Kasumi-1 (cell line): ENCODE data around the gene POC1B.
A peak's percentile ranks its signal among the peaks of the same experiment; 100 is the strongest.
"Not testable (repeated sequence)": the region's sequence is repeated elsewhere in the genome, so short reads cannot be mapped to it uniquely, and the experiment has no call there.

Source experiments
- DNase-seq, 2 experiments: peaks; one replicate each; lab custom pipeline; 2025; lab: John Stamatoyannopoulos, UW

Gene POC1B

GRCh38 chr12:89464974-89465592, 60.8 kb downstream of the POC1B start:
- DNase-seq: no peak

GRCh38 chr12:89461649-89462612, 63.9 kb downstream of the POC1B start:
- peak; percentile 87 to 94 for DNase-seq

GRCh38 chr12:89461190-89461589, 64.7 kb downstream of the POC1B start:
- no peak for DNase-seq

- not testable (repeated sequence) for DNase-seq
Measured at GRCh38 chr12:89459279-89459678, 66.6 kb downstream of the POC1B start.

GRCh38 chr12:89456565-89456964, 69.3 kb downstream of the POC1B start:
- DNase-seq: no peak

GRCh38 chr12:89454080-89454848, 71.6 kb downstream of the POC1B start:
- DNase-seq: no peak

- DNase-seq: peak in 1 of 2 experiments; percentile 10
Measured at GRCh38 chr12:89453121-89453978, 72.5 kb downstream of the POC1B start.

- peak; percentile 52 to 53 for DNase-seq
Measured at GRCh38 chr12:89451841-89452251, 74.0 kb downstream of the POC1B start.

- DNase-seq: no peak
Measured at GRCh38 chr12:89450907-89451306, 74.9 kb downstream of the POC1B start.

GRCh38 chr12:89448951-89449371, 76.9 kb downstream of the POC1B start:
- DNase-seq: no peak

GRCh38 chr12:89448526-89448925, 77.3 kb downstream of the POC1B start:
- no peak for DNase-seq

- DNase-seq: no peak
Measured at GRCh38 chr12:89439941-89440340, 85.9 kb downstream of the POC1B start.

GRCh38 chr12:89437231-89437630, 88.6 kb downstream of the POC1B start:
- peak; percentile 58 to 62 for DNase-seq

- DNase-seq: no peak
Measured at GRCh38 chr12:89436062-89436461, 89.8 kb downstream of the POC1B start.

- DNase-seq: no peak
Measured at GRCh38 chr12:89433634-89434033, 92.2 kb downstream of the POC1B start.

- no peak for DNase-seq
Measured at GRCh38 chr12:89432396-89432795, 93.5 kb downstream of the POC1B start.

- DNase-seq: no peak
Measured at GRCh38 chr12:89429528-89429927, 96.3 kb downstream of the POC1B start.

- no peak for DNase-seq
Measured at GRCh38 chr12:89427508-89428156, 98.2 kb downstream of the POC1B start.

- no peak for DNase-seq
Measured at GRCh38 chr12:89424846-89425245, 101.0 kb downstream of the POC1B start.

GRCh38 chr12:89424389-89424788, 101.5 kb downstream of the POC1B start:
- DNase-seq: no peak
